ENCODE measurements around the gene SLIT3.
"Not testable (repeated sequence)": the region's sequence is repeated elsewhere in the genome, so short reads cannot be mapped to it uniquely, and the experiment has no call there.

The SLIT3 gene

GRCh38 chr5:169168280-169168679 lies 132.7 kb downstream of the SLIT3 start:
- DNase-seq = no peak

DNA sequence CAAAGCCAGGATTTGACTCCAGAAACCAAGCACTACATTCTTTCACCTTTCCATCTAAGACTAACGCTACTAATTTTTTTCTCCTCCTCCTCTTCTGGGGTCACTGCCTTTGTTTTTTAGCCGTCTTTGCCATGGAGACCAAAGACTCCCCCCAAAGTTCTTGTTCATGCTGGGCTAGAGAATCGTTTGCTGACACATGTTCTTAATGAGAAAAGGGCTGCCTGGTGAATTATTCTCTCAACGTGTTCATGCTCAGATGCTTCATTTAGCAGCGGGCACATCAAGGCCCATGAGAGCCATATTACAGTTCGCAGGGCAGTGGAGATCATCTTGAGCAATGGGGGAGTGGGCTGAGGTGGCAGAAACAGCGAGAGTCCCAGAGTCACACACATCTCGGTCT lies 134.9 kb downstream of the SLIT3 start:
- no peak for DNase-seq

DNA sequence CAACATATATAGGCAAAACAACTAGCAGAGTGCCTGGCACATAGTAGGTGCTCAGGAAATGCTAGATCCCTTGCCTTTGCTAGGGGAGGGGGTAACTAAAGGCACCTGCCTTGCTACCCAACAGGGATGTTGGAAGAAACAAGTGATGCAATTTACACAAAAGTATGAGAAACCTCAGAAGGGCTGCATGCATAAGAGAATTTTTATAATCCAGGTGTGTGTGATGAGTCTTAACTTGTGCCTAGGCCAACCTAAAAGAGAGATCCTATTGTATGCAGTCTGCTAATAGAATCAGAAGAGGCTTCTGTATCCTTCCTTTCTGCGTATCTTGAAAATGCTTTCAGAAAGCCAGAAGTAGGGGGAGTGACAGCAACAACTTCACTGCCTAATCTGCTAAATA lies 135.9 kb downstream of the SLIT3 start:
- no peak for DNase-seq

GRCh38 chr5:169164481-169164925 lies 136.4 kb downstream of the SLIT3 start:
- DNase-seq = no peak

GRCh38 chr5:169162407-169162806 lies 138.5 kb downstream of the SLIT3 start:
- DNase-seq = no peak

GRCh38 chr5:169161022-169161680 lies 139.8 kb downstream of the SLIT3 start:
- DNase-seq = no peak

GRCh38 chr5:169160405-169160901 lies 140.5 kb downstream of the SLIT3 start:
- no peak for DNase-seq

- DNase-seq = no peak
These were observed 142.2 kb downstream of the SLIT3 start for GRCh38 chr5:169158764-169159163.

GRCh38 chr5:169157064-169157463 lies 143.9 kb downstream of the SLIT3 start:
- DNase-seq = no peak

DNA sequence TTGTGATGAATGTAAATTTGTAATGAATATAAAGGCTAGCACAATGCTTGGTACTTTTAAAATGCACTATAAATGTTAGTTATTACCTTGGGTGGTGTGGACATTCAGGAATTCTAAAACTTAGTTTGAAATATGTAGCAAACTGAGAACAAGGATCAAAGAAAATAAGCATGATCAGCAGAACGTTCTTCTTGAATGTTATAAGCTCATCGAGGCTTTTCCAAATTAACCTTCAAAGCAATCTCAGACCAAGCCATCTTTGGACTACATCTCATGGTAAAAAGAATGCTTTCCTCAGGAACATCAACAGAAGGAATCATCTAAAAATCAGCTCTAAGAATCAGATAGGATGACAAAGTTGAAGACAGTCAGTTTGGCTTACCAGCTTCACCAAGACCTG lies 146.3 kb downstream of the SLIT3 start:
- no peak for DNase-seq

GRCh38 chr5:169153405-169153804 lies 147.5 kb downstream of the SLIT3 start:
- no peak for DNase-seq

DNA sequence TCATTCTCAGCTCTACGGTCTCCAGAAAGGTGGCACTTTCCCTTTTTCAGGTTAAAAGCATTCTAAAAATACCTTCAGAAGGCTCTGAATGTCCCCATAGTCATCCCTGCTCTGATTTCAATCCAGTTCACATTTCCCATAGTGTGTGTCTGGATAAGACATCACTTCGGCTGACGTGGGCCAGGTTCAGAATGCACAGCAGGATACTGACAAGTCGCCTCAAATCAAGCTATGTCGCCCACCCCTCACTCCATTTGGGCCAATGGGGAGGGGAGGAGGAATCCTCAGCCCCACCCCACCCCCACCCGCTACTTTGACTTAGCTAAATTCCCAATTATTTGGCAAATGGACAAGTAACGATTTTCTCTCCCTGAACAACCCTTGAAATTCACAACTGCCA lies 148.0 kb downstream of the SLIT3 start:
- DNase-seq = no peak

DNA sequence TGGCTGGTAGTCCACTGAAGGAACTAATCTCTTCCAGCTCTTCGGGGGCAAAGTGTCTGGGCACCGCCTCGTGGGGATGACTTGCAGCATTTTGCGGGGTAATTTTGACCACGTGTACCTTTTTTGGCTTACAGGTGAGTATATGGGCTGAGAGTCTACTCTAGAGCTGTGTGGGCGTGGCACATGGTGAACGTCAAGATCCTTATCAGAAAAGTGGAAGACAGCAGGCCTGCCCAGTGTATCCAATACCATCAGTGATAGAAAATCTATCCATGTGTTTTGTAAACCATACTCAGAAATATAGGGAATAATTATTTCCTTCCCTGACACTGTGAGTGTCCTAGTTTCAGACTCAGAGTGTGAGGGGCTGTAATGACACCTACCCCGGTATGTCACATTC lies 148.5 kb downstream of the SLIT3 start:
- no peak for DNase-seq

DNA sequence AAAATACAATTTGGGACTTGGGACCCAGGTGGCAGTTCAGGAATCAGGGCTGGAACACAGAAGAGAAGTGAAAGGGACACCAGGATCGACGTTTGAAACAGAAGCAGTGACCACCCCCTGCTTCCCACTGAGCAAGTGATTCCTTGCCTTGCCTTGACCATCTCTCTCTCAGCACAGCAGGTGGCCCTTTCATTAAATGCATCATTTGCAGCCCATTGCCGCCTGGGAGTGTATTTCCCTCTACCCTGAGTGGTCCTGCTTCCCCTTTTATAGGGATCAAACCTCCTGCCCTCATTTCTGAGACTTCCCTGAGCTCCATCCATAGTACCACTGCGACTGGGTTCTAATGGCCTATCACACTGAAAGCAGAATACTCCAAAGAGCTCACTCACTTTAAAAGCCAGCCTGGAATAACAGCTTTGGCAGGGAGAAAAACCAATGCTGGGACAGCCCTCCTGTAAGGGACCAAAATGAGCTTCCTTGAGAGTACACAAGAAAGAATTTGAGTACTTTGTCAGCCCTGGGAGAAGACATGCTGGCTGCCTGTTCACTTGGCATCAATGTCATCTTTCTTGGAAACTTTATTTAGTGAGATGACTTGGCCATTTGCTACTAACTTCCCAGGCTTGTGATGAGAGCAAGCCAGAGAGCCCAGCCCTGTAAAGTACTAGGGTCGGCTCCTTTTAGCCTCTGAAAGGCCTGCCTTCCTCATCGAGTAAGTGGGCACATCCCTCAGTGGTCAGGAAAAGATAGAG lies 149.7 kb downstream of the SLIT3 start:
- no peak for DNase-seq

DNA sequence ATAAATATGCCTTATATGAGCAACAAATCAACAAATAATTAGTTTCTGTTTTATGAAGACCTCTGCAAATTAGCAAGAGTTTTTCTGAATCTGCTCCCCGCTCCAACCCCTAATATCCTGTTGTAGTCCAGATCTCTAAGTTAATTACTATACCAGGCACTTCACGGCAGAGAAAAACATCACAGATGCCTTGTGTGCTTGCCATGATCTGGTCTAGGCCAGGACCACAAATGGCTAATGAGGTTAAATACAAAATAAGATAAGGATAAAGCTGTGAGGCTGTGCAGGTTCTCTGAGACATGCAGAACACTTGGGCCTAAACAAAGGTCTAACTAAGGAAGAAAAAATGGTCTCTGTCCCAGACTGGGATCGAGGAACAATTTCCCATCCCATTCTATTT lies 150.8 kb downstream of the SLIT3 start:
- no peak for DNase-seq

DNA sequence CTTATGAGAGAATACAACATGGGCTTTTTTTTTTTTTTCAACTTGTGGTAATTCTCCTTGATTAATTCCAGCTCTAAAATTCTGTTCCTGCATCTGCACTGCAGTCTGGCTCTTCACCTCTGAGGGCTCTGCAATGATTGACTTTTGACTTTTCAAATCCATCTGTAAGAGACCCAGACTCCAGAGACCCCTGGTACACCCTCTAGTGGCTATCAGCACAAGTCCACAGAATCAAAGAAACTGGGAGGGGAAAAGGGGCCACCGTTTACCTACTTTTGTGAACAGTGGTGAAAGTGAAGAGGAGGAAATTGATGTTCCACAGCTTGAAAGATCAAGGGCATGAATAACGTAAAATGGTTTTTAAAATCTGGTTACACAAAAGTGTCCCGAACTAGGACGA lies 151.6 kb downstream of the SLIT3 start:
- DNase-seq = no peak

DNA sequence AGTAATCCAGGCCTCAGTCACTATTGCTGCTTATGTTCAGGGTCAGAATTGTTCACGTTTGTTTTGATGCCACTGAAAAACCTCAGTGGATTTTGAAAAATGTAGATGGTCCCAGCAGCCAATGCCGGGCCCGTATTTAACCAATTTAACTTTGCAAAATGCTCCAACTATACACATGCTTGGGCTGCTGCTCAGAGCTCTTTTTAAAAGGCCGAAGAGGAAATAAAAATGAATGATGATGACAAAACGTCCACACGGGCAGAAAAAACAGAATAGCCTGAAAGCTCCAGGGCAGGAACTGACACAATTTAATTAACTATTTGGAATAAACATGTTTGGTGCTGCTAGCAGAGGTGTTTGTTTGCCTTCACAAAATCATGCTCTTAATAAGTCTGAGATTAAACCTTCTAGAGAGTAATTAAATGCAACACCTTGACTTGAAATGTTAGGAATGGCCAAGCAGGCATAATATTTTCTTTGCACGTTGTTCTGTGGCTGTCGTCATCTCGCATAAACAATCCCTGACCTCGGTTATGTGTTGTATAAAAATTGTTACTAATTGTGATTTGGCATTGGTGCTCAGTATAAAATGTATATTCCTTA lies 152.7 kb downstream of the SLIT3 start:
- DNase-seq = no peak

- DNase-seq = no peak
These were observed 153.4 kb downstream of the SLIT3 start for GRCh38 chr5:169147534-169147933.

- DNase-seq = no peak
These were observed 154.8 kb downstream of the SLIT3 start for GRCh38 chr5:169146158-169146557.

DNA sequence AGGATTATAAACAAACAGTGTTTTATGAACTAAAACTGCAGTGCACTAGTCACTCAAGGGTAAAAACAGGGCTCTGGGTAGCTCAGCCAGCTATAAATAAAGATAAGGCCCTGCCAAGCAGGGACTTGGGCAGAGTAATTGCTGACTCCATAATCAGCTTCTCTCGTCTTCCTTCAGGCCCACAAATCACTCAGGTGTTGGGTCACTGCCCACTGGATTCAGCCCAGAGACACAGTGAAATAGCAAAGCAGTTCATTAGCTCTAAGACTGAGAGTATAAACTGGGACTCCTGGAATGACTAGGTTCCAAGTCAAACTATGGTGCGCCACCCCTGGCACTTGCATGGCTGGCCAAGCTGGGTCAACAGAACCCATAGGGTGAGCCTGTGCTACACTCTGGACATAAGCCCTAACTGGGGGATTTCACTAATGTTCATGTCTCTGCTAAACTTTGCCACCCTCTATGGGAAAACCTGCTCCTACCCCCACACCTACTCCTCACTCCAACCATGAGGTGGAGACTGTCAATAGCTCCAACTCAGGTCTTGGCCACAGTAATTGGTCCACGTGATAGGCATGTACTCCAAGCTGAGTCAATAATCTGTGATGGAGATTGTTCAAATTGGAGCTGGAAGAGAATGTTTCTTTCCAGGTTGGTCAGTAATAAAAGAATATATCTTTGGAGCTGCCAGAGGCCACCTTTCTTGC lies 158.5 kb downstream of the SLIT3 start:
- no peak for DNase-seq

DNA sequence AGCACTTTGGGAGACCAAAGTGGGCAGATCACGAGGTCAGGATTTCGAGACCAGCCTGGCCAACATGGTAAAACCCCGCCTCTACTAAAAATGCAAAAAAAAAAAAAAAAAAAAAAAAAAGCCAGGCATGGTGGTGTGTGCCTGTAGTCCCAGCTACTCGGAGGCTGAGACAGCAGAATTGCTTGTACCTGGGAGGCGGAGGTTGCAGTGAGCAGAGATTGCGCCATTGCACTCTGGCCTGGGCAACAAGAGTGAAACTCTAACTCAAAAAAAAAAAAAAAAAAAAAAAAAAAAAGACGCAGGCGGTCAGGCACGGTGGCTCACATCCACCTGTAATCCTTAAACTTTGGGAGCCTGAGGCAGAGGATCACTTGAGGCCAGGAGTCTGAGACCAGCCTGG lies 160.7 kb downstream of the SLIT3 start:
- DNase-seq = not testable (repeated sequence)

GRCh38 chr5:169139480-169140050 lies 161.4 kb downstream of the SLIT3 start:
- DNase-seq = no peak

DNA sequence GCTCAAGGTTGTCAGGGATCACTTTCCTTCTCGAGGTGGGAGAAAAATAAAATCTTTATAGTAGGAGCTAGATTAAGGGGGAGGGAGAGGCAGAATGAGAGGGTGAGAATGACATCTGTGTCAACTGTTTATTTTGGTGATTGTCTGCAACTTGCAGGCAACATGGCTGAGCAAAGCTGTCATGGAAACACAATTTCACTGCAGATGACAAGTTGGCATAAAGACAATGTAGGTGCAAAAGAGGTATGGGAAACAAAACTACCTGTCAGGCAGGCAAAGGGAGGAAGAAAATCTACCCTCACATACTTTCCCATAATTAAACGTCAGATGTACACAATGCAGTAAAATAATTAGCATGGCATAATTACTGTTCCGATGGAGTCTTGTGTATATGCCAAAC lies 167.4 kb downstream of the SLIT3 start:
- DNase-seq = no peak
